ENCODE results near the gene MOGAT2. TPM values are rescaled to one million over a fixed set of nuclear protein-coding genes. Genes with fewer than 3 reads are reported as not detected.

Gene MOGAT2
- total and polyA plus RNA-seq, 2 of the 13 experiments (the other 11 are each of a cell fraction or from before 2014, with no cell fraction given): 27.2 to 27.8 TPM

GRCh38 chr11:75721852-75722668 is 4.4 kb downstream of the MOGAT2 start (continued):
- TF ChIP-seq, protein P1, sequence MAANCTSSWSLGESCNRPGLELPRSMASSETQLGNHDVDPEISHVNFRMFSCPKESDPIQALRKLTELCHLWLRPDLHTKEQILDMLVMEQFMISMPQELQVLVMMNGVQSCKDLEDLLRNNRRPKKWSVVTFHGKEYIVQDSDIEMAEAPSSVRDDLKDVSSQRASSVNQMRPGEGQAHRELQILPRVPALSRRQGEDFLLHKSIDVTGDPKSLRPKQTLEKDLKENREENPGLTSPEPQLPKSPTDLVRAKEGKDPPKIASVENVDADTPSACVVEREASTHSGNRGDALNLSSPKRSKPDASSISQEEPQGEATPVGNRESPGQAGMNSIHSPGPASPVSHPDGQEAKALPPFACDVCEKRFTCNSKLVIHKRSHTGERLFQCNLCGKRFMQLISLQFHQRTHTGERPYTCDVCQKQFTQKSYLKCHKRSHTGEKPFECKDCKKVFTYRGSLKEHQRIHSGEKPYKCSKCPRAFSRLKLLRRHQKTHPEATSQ (CRISPR knock-in tag; IDR thresholded peaks at IDR 0.05; ENCODE audit: borderline replicate concordance): no peak; the same call in 1 of the 2 replicates
- no peak for TF ChIP-seq ZNF207 (IDR thresholded peaks at IDR 0.05; ENCODE audit: borderline replicate concordance)
- TF ChIP-seq IRF2 (CRISPR knock-in tag; IDR thresholded peaks at IDR 0.05): no peak
- no peak for TF ChIP-seq TRIM24 (CRISPR knock-in tag; IDR thresholded peaks at IDR 0.05)
- TF ChIP-seq ZNF75D (CRISPR knock-in tag; IDR thresholded peaks at IDR 0.05; ENCODE audit: borderline replicate concordance): no peak
- no peak for TF ChIP-seq TEAD2 (CRISPR knock-in tag; IDR thresholded peaks at IDR 0.05)
- TF ChIP-seq, protein P2, sequence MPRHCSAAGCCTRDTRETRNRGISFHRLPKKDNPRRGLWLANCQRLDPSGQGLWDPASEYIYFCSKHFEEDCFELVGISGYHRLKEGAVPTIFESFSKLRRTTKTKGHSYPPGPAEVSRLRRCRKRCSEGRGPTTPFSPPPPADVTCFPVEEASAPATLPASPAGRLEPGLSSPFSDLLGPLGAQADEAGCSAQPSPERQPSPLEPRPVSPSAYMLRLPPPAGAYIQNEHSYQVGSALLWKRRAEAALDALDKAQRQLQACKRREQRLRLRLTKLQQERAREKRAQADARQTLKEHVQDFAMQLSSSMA (CRISPR knock-in tag; IDR thresholded peaks at IDR 0.05): no peak
- TF ChIP-seq, protein P3, sequence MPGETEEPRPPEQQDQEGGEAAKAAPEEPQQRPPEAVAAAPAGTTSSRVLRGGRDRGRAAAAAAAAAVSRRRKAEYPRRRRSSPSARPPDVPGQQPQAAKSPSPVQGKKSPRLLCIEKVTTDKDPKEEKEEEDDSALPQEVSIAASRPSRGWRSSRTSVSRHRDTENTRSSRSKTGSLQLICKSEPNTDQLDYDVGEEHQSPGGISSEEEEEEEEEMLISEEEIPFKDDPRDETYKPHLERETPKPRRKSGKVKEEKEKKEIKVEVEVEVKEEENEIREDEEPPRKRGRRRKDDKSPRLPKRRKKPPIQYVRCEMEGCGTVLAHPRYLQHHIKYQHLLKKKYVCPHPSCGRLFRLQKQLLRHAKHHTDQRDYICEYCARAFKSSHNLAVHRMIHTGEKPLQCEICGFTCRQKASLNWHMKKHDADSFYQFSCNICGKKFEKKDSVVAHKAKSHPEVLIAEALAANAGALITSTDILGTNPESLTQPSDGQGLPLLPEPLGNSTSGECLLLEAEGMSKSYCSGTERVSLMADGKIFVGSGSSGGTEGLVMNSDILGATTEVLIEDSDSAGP (CRISPR knock-in tag; IDR thresholded peaks at IDR 0.05; ENCODE audit: borderline replicate concordance): peak; percentile 72
- 0 out of 2 replicates have a peak, but pooled peaks have one; percentile 53 for TF ChIP-seq ZNF20 (CRISPR knock-in tag; IDR thresholded peaks at IDR 0.05)
- TF ChIP-seq, protein P4, sequence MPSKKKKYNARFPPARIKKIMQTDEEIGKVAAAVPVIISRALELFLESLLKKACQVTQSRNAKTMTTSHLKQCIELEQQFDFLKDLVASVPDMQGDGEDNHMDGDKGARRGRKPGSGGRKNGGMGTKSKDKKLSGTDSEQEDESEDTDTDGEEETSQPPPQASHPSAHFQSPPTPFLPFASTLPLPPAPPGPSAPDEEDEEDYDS (CRISPR knock-in tag; IDR thresholded peaks at IDR 0.05): no peak
- TF ChIP-seq TCF7 (IDR thresholded peaks at IDR 0.05; ENCODE audit: low read depth): no peak
- TF ChIP-seq SYNCRIP (IDR thresholded peaks at IDR 0.05; ENCODE audit: insufficient read depth, low read depth, low read length): no peak
- no peak for TF ChIP-seq HMG20B (CRISPR knock-in tag; conservative IDR thresholded peaks at IDR 0.05)
- no peak for TF ChIP-seq ZNF460 (CRISPR knock-in tag; IDR thresholded peaks at IDR 0.05; ENCODE audit: borderline replicate concordance)
- no peak for TF ChIP-seq FOXA3 (CRISPR knock-in tag; IDR thresholded peaks at IDR 0.05)
- 0 out of 2 replicates have a peak, but pooled peaks have one; percentile 39 for TF ChIP-seq RBFOX2 (IDR thresholded peaks at IDR 0.05; ENCODE audit: low read depth, low read length)
- no peak for TF ChIP-seq SNRNP70 (IDR thresholded peaks at IDR 0.05; ENCODE audit: low read depth, low read length)
- no peak for TF ChIP-seq XBP1 (CRISPR knock-in tag; IDR thresholded peaks at IDR 0.05)
- no peak for TF ChIP-seq SRSF4 (IDR thresholded peaks at IDR 0.05; ENCODE audit: low read depth, low read length, poor library complexity, severe bottlenecking)
- no peak for TF ChIP-seq ZNF205 (CRISPR knock-in tag; IDR thresholded peaks at IDR 0.05)
- TF ChIP-seq ZNF343 (CRISPR knock-in tag; IDR thresholded peaks at IDR 0.05): 0 out of 2 replicates have a peak, but pooled peaks have one; percentile 56
- no peak for TF ChIP-seq CCDC6 (CRISPR knock-in tag; IDR thresholded peaks at IDR 0.05)
